GM12801 (cell line): ENCODE results near the gene B4GALT3.

Experiments used
- CTCF ChIP-seq: IDR thresholded peaks from one replicate; pipeline ENCODE4 v1.5.1; 2011; ENCODE audit warnings: control low read depth; ENCODE audit not compliant: insufficient read length; ENCODE audit errors: extremely low read depth

Gene B4GALT3

DNA sequence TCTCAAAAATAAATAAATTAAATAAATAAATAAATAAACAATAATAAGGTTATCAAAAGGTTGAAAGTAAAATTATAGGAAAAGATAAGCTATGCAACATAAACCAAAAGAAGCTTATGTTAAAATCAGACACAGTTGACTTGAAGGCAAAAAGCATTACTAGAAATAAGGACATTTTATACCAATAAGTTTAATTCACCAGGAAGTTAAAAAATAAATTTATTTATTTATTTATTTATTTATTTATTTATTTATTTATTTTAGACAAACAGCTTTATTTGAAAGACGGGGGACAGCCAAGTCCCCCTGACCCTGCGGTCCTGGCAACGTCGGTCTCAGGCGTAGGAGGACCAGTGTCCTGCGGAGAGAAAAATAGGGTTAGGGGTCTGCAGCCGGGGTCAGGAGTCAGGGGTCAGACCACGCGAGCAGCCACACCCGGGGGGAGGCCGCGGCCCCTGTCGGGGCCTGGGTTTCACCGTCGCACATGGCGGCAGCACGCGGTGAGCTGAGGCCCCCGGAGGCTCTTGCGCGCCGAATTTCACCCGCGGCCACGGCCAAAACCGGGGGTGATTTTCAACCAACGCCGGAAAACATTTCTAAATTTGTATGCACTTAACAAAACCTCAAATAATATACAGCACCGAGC, 36.4 kb downstream of the B4GALT3 start:
- no peak for TF ChIP-seq CTCF

GRCh38 chr1:161139766-161140165, 37.5 kb downstream of the B4GALT3 start:
- TF ChIP-seq CTCF = no peak

DNA sequence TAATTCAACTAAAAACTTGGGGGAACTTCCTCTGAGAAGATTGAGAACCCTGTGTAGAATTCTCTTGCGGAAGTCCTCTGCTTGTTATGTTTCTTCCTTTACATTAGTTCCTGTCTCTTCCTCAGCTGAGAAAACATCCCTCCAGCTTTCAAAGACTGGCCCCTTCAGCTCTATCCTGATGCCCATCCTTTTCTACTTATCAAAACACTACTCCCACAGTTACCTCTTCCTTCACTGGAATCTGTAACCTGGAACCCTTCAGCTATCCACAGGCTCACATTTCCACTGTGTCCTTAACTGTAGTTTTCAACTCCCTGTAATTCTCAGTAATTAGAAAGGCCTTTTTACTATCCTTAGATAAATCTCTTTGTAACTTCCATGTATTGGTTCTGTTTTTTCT, 38.9 kb downstream of the B4GALT3 start:
- no peak for TF ChIP-seq CTCF

- TF ChIP-seq CTCF = no peak
Measured at GRCh38 chr1:161137881-161138280, 39.4 kb downstream of the B4GALT3 start.

GRCh38 chr1:161133220-161133740, 44.0 kb downstream of the B4GALT3 start:
- no peak for TF ChIP-seq CTCF

GRCh38 chr1:161132410-161133219, 44.7 kb downstream of the B4GALT3 start, which contains the start of gene DEDD:
Gene DEDD (minus strand): TSS chr1:161132667. CDS start chr1:161124462, 8,205 bp downstream.
- no peak for TF ChIP-seq CTCF

GRCh38 chr1:161131523-161132409, 45.5 kb downstream of the B4GALT3 start:
- no peak for TF ChIP-seq CTCF
